Fibroblast of lung (primary cell): Measurements from ENCODE around the gene EIF2D.

Experiments
- CTCF ChIP-seq, 2 donors: IDR thresholded peaks in 1 of 2; conservative IDR thresholded peaks in 1 of 2; 1 replicate in 1 of 2; 2 replicates in 1 of 2; pipeline ENCODE4 v1.5.1; 2011 to 2012; ENCODE audit warnings: low read length in 2 of 2, control low read depth in 1 of 2, inconsistent platforms in 1 of 2, low read depth in 1 of 2, mild to moderate bottlenecking in 1 of 2
- EZH2 ChIP-seq: IDR thresholded peaks from 2 replicates; pipeline ENCODE4 v1.5.1; 2012; ENCODE audit warnings: low read length, control low read depth, mild to moderate bottlenecking; ENCODE audit errors: missing control alignments

DNA sequence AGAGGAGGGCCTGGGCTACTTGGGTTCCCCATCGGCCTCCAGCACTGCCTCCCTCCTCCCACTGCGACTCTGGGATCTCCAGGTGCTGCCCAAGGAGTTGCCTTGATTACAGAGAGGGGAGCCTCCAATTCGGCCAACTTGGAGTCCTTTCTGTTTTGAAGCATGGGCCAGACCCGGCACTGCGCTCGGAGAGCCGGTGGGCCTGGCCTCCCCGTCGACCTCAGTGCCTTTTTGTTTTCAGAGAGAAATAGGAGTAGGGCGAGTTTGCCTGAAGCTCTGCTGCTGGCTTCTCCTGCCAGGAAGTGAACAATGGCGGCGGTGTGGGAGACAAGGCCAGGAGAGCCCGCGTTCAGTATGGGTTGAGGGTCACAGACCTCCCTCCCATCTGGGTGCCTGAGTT, 24.4 kb downstream of the EIF2D start:
- TF ChIP-seq EZH2 (no peak), CTCF (conservative IDR thresholded peaks at IDR 0.05 in 1 of 2, IDR thresholded peaks at IDR 0.05 in 1 of 2; ENCODE audit: low read depth in 1 of 2, low read length in 2 of 2) (no peak)
